ENCODE data around the gene SPDYE3. TPM values are rescaled to one million over a fixed set of nuclear protein-coding genes. Genes with fewer than 3 reads are reported as not detected.

The SPDYE3 gene
- total and polyA plus RNA-seq, 4 donors, result 0.06 to 0.10 TPM; not detected in 2

DNA sequence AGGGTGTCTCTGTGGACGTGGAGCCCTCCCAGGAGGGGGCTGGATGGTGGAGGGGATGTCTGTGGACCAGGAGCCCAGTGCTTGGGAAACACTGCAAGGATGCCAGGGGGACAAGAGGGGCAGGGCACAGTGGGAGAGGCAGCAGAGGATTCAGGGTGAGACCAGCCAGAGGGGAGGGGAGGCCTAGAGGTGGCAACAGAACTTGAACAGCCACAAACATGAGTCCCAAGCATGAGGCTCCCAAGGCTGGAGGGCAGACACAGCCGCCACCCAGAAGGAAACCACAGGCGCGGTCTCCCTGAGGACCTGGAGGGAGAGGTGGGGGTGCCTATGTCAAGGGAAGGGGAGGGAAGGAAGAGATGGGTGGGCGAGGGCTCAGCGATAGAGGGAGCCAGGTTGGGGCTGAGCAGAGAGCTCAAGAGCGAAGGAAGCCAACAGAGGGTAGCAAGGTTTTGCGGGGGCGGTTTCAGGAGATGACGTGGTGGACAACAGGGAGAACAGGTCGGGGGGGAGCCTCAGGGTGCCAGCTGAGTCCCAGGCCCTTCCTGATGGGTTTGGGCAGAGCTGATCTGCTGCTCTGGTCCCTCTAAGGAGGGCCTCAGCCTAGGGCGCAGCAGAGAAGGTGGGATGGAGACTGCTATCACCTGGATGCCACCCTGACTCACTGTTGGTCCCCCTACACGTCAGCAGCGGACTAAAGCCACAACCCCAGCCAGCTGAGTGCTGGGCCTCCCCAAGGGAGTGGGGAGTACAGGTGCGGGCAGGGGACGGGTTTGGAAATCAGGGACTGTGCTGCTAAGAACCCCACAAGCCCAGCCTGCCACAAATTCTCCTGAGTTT, 59.1 kb downstream of the SPDYE3 start:
- Histone ChIP-seq H3K27me3 (ENCODE audit: control insufficient read depth in 3 of 3, insufficient read depth in 3 of 3, low read length in 2 of 3) (no peaks in the 10 kb centered on the region), H3K4me3 (no peak overlapping the region), H3K9me3 (ENCODE audit: control insufficient read depth in 4 of 4, insufficient read depth in 3 of 4, low read length in 3 of 4) (peaks cover 0 to 2% (median 0%) of the 10 kb centered on the region in 4 donors), H3K4me1 (ENCODE audit: control insufficient read depth in 5 of 5, insufficient read depth in 5 of 5, low read length in 5 of 5) (peaks cover 0 to 4% (median 0%) of the 10 kb centered on the region in 5 donors), H3K9ac (ENCODE audit: insufficient read depth in 1 of 2, low read length in 2 of 2) (no peak overlapping the region), H3K27ac (ENCODE audit: low read depth in 1 of 2, low read length in 1 of 2) (no peak overlapping the region), H3K36me3 (ENCODE audit: control insufficient read depth in 4 of 4, insufficient read depth in 4 of 4, low read length in 4 of 4) (peaks cover 5 to 10% (median 8%) of the 10 kb centered on the region in 4 donors)
- DNase-seq, result no peak
- 72 to 81% methylated on average over 16 of the region's 16 CpGs for WGBS, 2 donors
- TF ChIP-seq, protein P1, sequence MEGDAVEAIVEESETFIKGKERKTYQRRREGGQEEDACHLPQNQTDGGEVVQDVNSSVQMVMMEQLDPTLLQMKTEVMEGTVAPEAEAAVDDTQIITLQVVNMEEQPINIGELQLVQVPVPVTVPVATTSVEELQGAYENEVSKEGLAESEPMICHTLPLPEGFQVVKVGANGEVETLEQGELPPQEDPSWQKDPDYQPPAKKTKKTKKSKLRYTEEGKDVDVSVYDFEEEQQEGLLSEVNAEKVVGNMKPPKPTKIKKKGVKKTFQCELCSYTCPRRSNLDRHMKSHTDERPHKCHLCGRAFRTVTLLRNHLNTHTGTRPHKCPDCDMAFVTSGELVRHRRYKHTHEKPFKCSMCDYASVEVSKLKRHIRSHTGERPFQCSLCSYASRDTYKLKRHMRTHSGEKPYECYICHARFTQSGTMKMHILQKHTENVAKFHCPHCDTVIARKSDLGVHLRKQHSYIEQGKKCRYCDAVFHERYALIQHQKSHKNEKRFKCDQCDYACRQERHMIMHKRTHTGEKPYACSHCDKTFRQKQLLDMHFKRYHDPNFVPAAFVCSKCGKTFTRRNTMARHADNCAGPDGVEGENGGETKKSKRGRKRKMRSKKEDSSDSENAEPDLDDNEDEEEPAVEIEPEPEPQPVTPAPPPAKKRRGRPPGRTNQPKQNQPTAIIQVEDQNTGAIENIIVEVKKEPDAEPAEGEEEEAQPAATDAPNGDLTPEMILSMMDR (IDR thresholded peaks at IDR 0.05; ENCODE audit: control extremely low read depth, extremely low read depth), result no peak
- no peak for ATAC-seq (ENCODE audit: insufficient read depth, low FRiP score)

DNA sequence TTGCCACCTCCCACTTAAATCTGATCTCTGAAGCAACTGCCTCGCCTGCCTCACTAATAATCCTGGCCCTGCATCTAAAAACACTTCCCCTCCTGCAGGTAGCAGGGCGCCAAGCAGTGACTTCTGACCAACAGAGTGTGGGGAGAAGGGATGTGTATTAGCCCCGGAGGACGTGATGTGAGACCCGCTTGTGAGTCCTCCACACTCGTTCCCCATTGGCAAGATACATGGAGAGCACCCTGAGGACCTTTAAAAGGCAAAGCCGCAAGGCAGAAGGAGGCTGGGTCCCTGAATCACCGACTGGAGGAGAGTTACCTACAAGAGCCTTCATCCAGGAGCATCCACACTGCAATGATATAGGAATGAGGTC, 59.7 kb downstream of the SPDYE3 start:
- H3K4me3 ChIP-seq, result no peak overlapping the region
- no peak overlapping the region for H3K9ac ChIP-seq (ENCODE audit: insufficient read depth in 1 of 2, low read length in 2 of 2)
- WGBS, 2 donors, result 93 to 97% methylated on average over 8 of the region's 8 CpGs
- H3K27me3 ChIP-seq (ENCODE audit: control insufficient read depth in 3 of 3, insufficient read depth in 3 of 3, low read length in 2 of 3), result no peaks in the 10 kb centered on the region
- ATAC-seq (ENCODE audit: insufficient read depth, low FRiP score), result no peak
- H3K4me1 ChIP-seq (ENCODE audit: control insufficient read depth in 5 of 5, insufficient read depth in 5 of 5, low read length in 5 of 5), result peaks cover 0 to 6% (median 0%) of the 10 kb centered on the region in 5 donors
- H3K27ac ChIP-seq (ENCODE audit: low read depth in 1 of 2, low read length in 1 of 2), result no peak overlapping the region
- no peak for DNase-seq
- TF ChIP-seq, protein P1 (IDR thresholded peaks at IDR 0.05; ENCODE audit: control extremely low read depth, extremely low read depth), result no peak
- H3K36me3 ChIP-seq (ENCODE audit: control insufficient read depth in 4 of 4, insufficient read depth in 4 of 4, low read length in 4 of 4), result peaks cover 4 to 10% (median 5%) of the 10 kb centered on the region in 4 donors
- H3K9me3 ChIP-seq (ENCODE audit: control insufficient read depth in 4 of 4, insufficient read depth in 3 of 4, low read length in 3 of 4), result peaks cover 0 to 2% (median 0%) of the 10 kb centered on the region in 4 donors

DNA sequence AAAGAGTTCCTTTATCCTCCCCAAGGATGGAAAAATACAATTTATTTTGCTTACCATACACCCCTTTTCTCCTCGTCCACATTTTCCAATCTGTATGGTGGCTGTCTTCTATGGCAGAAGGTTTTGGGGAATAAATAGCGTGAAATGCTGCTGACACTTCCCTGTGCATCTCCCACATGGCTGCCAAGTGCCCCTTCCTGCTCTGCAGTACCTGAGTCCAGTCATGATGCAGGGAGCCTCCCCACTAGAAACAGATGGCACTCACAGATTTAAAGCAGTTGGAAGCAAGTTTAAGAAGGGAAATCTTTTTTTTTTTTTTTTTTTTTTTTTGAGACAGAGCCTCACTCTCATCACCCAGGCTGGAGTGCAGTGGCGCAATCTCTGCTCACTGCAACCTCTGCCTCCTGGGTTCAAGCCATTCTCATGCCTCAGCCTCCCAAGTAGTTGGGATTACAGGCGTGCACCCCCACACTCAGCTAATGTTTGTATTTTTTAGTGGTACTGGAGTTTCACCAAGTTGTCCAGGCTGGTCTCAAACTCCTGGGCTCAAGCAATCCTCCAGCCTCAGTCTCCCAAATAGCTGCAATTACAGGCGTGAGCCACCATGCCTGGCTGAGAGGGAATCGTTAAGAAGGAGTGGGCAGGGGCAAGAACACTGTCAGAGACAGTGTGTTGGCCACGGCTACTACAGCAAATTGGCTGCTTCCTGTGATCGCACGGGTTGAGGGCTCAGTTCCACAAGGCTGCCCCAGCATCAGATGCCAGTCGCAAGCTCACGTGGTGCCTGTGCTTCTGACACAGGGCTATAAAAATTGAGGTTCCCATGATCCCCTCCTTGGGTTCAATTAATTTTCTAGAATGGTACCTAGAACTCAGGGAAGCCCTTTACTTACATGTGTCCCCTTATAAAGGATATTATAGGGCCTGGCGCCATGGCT, 60.4 kb downstream of the SPDYE3 start:
- peaks cover 0 to 6% (median 0%) of the 10 kb centered on the region in 5 donors for H3K4me1 ChIP-seq (ENCODE audit: control insufficient read depth in 5 of 5, insufficient read depth in 5 of 5, low read length in 5 of 5)
- WGBS, 2 donors, result 71 to 82% methylated on average over 12 of the region's 12 CpGs
- peaks cover 0 to 7% (median 4%) of the 10 kb centered on the region in 4 donors for H3K36me3 ChIP-seq (ENCODE audit: control insufficient read depth in 4 of 4, insufficient read depth in 4 of 4, low read length in 4 of 4)
- TF ChIP-seq, protein P1 (IDR thresholded peaks at IDR 0.05; ENCODE audit: control extremely low read depth, extremely low read depth), result no peak
- H3K27ac ChIP-seq (ENCODE audit: low read depth in 1 of 2, low read length in 1 of 2), result peak overlapping the region in 1 of 2 donors; percentile 30
- H3K9me3 ChIP-seq (ENCODE audit: control insufficient read depth in 4 of 4, insufficient read depth in 3 of 4, low read length in 3 of 4), result peaks cover 0 to 2% (median 0%) of the 10 kb centered on the region in 4 donors
- no peak overlapping the region for H3K9ac ChIP-seq (ENCODE audit: insufficient read depth in 1 of 2, low read length in 2 of 2)
- no peak for ATAC-seq (ENCODE audit: insufficient read depth, low FRiP score)
- no peak overlapping the region for H3K4me3 ChIP-seq
- DNase-seq, result no peak
- no peaks in the 10 kb centered on the region for H3K27me3 ChIP-seq (ENCODE audit: control insufficient read depth in 3 of 3, insufficient read depth in 3 of 3, low read length in 2 of 3)

Data from lung (tissue), 12 donors.